Measurements from ENCODE around the gene LEFTY1. TPM values are rescaled to one million over a fixed set of nuclear protein-coding genes. Genes with fewer than 3 reads are reported as not detected.

Gene LEFTY1
- total and polyA plus RNA-seq, 2 donors (not counting 1 experiment from before 2014, with no cell fraction given): not detected

DNA sequence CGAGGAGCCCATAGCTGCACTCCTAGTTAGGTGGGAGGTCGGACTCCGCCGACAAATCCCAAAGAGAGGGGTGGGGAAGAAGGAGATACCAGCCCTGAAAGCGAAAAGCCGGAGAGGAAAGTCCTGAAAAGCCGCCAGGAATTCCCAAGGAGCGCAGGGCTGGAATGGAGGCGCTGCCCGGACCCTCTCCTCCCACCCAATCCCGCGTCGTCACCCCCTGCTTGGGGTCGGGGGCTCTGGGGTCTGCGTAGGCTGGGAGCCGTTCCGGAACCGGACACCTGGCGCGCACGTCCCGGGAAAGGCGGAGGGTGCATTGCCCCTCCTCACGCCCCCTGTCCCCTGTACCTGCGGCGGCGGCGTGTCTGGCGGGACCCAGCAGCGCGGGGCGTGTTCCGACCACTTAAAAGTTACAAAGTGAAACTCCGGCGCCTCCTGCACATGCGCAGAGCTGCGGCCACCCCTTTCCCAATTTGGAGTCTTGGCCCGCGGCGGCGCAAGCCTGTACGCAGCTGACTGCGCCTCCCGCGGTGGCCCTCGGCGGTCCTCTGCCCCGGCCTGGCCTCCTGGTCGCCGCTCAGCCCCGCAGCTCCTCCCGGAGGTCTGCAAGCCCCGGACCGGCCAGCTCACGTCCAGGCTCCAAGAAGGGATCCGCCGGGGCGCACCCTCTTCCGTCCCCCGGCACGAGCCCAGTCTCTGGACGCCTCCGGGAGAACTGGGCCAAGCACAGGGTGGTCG is 6.8 kb downstream of the LEFTY1 start, which contains the start of gene TMEM63A:
Gene TMEM63A (minus strand): TSS at position 422 of the 735 bp plus-strand sequence. CDS start 4,800 bp downstream, outside the sequence.
- DNase-seq (ENCODE audit: low read depth in 2 of 2): peak; percentile 78 to 85
- Histone ChIP-seq H3K79me2 (ENCODE audit: control insufficient read depth, insufficient read depth, low read length) (peaks cover 8% of the 10 kb centered on the region), H3K27ac (ENCODE audit: insufficient read depth, low read length) (peak within 1 kb of the TSS; percentile 88), H3K36me3 (ENCODE audit: control insufficient read depth, insufficient read depth, low read length) (peaks cover 3% of the 10 kb centered on the region), H3K27me3 (ENCODE audit: control insufficient read depth, insufficient read depth, low read length) (no peaks in the 10 kb centered on the region), H3K4me3 (replicated peaks in 1 of 4; ENCODE audit: control extremely low read depth in 1 of 4, insufficient read depth in 1 of 4, low read depth in 3 of 4, low read length in 4 of 4) (peak within 1 kb of the TSS; percentile 63 to 98 (median 71)), H3K4me1 (ENCODE audit: control insufficient read depth, extremely low read depth, insufficient read depth, low read length) (peaks cover 15% of the 10 kb centered on the region), H3K4me2 (ENCODE audit: extremely low read depth, insufficient read depth, low read length) (peak within 1 kb of the TSS; percentile 99), H3K9ac (ENCODE audit: insufficient read depth, low read length) (peak within 1 kb of the TSS; percentile 67), H3K9me3 (ENCODE audit: control insufficient read depth, insufficient read depth, low read depth, low read length) (no peaks in the 10 kb centered on the region), H4K20me1 (ENCODE audit: control insufficient read depth, extremely low read depth, insufficient read depth, low read length) (no peaks in the 10 kb centered on the region), H2AFZ (ENCODE audit: low read length) (peak within 1 kb of the TSS; percentile 67)
- TF ChIP-seq, protein P1, sequence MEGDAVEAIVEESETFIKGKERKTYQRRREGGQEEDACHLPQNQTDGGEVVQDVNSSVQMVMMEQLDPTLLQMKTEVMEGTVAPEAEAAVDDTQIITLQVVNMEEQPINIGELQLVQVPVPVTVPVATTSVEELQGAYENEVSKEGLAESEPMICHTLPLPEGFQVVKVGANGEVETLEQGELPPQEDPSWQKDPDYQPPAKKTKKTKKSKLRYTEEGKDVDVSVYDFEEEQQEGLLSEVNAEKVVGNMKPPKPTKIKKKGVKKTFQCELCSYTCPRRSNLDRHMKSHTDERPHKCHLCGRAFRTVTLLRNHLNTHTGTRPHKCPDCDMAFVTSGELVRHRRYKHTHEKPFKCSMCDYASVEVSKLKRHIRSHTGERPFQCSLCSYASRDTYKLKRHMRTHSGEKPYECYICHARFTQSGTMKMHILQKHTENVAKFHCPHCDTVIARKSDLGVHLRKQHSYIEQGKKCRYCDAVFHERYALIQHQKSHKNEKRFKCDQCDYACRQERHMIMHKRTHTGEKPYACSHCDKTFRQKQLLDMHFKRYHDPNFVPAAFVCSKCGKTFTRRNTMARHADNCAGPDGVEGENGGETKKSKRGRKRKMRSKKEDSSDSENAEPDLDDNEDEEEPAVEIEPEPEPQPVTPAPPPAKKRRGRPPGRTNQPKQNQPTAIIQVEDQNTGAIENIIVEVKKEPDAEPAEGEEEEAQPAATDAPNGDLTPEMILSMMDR (conservative IDR thresholded peaks at IDR 0.05 in 1 of 2, IDR thresholded peaks at IDR 0.05 in 1 of 2; ENCODE audit: low read depth in 1 of 2, low read length in 2 of 2): peak; percentile 7 to 23
- no peak for TF ChIP-seq EZH2 (IDR thresholded peaks at IDR 0.05; ENCODE audit: low read length, missing control alignments)

GRCh38 chr1:225881081-225881958 is 7.6 kb downstream of the LEFTY1 start:
- Histone ChIP-seq H3K4me2 (ENCODE audit: extremely low read depth, insufficient read depth, low read length) (peak overlapping the region; percentile 99), H3K4me1 (ENCODE audit: control insufficient read depth, extremely low read depth, insufficient read depth, low read length) (peaks cover 15% of the 10 kb centered on the region), H3K36me3 (ENCODE audit: control insufficient read depth, insufficient read depth, low read length) (peaks cover 3% of the 10 kb centered on the region), H3K9me3 (ENCODE audit: control insufficient read depth, insufficient read depth, low read depth, low read length) (no peaks in the 10 kb centered on the region), H2AFZ (ENCODE audit: low read length) (peak overlapping the region; percentile 67), H4K20me1 (ENCODE audit: control insufficient read depth, extremely low read depth, insufficient read depth, low read length) (no peaks in the 10 kb centered on the region), H3K27ac (ENCODE audit: insufficient read depth, low read length) (peak overlapping the region; percentile 88), H3K27me3 (ENCODE audit: control insufficient read depth, insufficient read depth, low read length) (no peaks in the 10 kb centered on the region), H3K9ac (ENCODE audit: insufficient read depth, low read length) (peak overlapping the region; percentile 67), H3K79me2 (ENCODE audit: control insufficient read depth, insufficient read depth, low read length) (peaks cover 8% of the 10 kb centered on the region), H3K4me3 (replicated peaks in 1 of 4; ENCODE audit: control extremely low read depth in 1 of 4, insufficient read depth in 1 of 4, low read depth in 3 of 4, low read length in 4 of 4) (peak overlapping the region; percentile 58 to 98 (median 71))
- TF ChIP-seq, protein P1 (conservative IDR thresholded peaks at IDR 0.05 in 1 of 2, IDR thresholded peaks at IDR 0.05 in 1 of 2; ENCODE audit: low read depth in 1 of 2, low read length in 2 of 2): no peak
- TF ChIP-seq EZH2 (IDR thresholded peaks at IDR 0.05; ENCODE audit: low read length, missing control alignments): no peak
- peak; percentile 35 to 44 for DNase-seq (ENCODE audit: low read depth in 2 of 2)

- Histone ChIP-seq H3K9me3 (ENCODE audit: control insufficient read depth, insufficient read depth, low read depth, low read length) (no peaks in the 10 kb centered on the region), H3K4me2 (ENCODE audit: extremely low read depth, insufficient read depth, low read length) (peak overlapping the region; percentile 99), H3K9ac (ENCODE audit: insufficient read depth, low read length) (no peak overlapping the region), H3K27ac (ENCODE audit: insufficient read depth, low read length) (no peak overlapping the region), H4K20me1 (ENCODE audit: control insufficient read depth, extremely low read depth, insufficient read depth, low read length) (no peaks in the 10 kb centered on the region), H3K36me3 (ENCODE audit: control insufficient read depth, insufficient read depth, low read length) (peaks cover 3% of the 10 kb centered on the region), H3K27me3 (ENCODE audit: control insufficient read depth, insufficient read depth, low read length) (no peaks in the 10 kb centered on the region), H2AFZ (ENCODE audit: low read length) (no peak overlapping the region), H3K4me3 (replicated peaks in 1 of 4; ENCODE audit: control extremely low read depth in 1 of 4, insufficient read depth in 1 of 4, low read depth in 3 of 4, low read length in 4 of 4) (peak overlapping the region in 2 of 4 experiments; percentile 58 to 98), H3K79me2 (ENCODE audit: control insufficient read depth, insufficient read depth, low read length) (peaks cover 8% of the 10 kb centered on the region), H3K4me1 (ENCODE audit: control insufficient read depth, extremely low read depth, insufficient read depth, low read length) (peaks cover 15% of the 10 kb centered on the region)
- no peak for DNase-seq (ENCODE audit: low read depth in 2 of 2)
- TF ChIP-seq, protein P1 (conservative IDR thresholded peaks at IDR 0.05 in 1 of 2, IDR thresholded peaks at IDR 0.05 in 1 of 2; ENCODE audit: low read depth in 1 of 2, low read length in 2 of 2): no peak
Measured at GRCh38 chr1:225880636-225881035, 8.3 kb downstream of the LEFTY1 start.
